Stimulated activated CD4-positive, alpha-beta T cell treated with anti-CD3 and anti-CD28 coated beads, TNF-alpha, amount 100 ng/mL, for 48 hours (primary cell): ENCODE measurements around the gene NTN3.

Source experiments
- DNase-seq, 3 donors: peaks; one replicate each; pipeline ENCODE4 v3.0.0-alpha.2; 2020; ENCODE audit warnings: low read depth in 3 of 3

NTN3 gene

DNA sequence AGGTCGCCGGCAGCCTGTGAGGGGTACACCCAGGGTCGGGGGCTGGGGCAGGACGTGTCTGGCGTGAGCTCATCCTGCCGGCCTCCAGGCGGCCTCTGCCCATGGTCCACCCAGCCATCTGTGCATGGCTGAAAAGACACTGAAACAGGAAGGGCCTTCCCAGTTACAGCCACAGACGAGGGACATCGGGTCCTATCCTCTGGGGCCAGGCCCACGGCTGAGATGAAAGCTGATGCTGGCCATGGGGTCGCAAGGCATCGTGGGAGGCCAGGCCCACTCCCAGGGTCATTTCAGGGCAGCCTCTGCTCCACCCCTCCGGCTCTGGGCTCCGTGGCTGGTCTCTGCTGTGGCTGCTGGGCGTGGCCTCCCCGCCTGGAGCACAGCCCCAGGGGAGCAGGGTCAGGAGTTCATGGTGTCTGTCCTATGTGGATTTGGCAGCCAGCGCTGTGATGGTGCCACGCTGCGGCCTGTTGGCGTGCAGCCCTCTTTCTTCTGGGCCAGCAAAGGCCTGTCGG is 26.1 kb downstream of the NTN3 start:
- no peak for DNase-seq

DNA sequence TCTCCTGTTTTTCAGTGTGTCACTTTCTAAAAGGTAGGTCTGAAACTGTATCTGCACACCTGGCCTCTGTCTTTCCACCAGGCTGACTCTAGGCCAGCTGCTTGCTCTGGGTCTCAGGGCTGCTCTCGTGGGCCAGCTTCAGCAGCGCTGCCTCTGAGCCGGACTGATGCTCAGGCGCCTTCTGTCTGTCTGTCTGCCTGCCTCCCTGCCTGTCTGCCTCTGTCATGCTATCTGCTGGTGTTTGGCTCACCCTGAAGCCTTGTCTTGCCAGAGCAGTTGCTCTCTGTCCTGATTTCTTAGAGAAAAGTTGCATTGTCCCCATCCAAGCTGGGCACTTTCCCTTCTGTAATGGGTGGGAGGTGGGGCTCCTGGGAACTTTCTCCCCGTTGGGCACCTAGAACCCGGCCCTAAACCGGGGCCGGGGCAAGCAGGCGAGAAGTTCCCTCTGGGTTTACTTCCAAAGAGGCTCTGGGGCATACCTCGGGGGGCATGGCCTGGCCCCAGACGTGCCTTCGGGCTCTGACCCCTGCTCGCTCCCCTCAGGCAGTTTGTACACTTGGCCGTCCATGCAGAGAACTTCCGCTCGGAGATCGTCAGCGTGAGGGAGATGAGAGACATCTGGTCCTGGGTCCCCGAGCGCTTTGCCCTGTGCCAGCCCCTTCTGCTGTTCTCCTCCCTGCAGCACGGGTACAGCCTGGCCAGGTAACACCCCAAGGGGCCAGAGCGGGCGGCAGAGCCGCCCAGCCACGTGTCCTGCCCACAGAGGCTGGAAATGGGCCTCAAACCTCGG is 26.8 kb downstream of the NTN3 start:
- DNase-seq: no peak

DNA sequence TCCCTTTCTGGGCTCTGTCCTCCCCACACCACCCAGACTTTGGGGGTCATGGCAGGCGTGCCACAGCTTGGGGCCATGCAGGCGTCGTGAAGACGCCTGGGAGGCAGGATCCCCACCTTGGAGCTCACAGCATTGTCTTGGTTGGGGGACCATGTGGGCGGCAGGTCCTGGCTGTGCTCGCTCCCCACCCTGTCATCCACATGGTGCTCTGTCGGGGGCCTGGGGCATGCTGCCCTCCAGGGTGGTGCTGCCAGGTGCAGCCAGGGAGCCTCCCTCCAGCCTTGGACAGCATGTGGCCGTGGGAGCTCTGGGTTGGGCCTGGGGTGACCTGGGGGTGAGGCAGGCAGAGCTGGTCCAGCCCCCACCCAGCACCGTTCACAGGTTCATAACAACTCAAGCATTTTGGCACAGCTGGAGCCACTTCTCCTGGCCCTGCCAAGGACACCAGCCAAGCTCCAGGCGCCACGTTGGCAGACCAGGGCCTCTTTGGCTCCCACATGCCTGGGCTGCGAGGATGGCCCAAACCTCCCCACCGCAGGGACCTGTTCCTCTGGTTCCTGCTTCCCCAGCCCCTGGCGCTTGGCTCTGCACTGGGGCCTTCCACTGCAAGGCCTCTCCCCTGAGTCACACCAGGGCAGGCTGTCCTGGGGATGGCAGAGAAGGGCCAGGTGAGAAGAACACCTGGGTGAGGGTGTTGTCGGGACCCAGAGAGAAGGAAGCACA is 27.6 kb downstream of the NTN3 start:
- no peak for DNase-seq

DNA sequence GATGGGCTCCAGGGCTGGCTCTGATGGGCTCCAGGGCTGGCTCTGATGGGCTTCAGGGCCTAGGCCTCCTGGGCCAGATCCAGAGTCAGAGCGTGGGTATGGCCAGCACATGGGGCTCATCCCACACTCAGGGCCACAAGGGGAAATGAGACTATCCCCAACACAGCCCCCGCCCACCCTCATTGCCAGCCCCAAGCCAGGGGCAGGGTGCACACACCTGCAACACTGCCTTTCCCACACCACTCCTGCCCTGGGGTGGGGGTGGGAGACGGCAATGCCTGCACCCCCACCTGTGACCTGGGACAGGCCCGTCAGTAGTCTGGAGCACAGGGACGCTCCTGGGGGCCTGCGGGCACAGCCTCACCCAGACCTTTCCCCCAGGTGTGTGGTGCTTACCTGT is 28.4 kb downstream of the NTN3 start:
- DNase-seq: no peak

DNA sequence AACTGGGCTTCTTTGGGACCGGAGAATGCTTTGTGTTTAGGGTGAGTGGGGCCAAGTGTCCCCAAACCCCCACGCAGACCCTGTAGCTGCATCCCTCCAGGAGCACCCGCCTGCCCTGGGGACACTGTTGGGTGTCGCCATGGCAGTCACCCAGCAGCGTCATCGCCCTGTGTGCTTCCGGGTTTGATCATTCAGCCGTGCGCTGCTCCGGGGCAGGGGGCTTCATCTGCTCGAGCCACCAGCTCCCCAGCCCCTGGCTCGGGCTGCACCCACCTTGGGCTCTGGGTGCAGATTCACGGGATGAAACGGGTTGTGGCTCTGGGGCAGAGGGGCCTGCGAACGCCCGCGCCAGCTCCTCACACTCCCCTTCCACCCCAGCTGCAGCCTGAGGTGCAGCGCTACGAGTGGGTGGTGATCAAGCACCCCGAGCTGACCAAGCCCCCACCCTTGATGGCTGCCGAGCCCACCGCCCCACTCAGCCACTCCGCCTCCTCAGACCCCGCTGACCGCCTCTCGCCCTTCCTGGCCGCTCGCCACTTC is 28.9 kb downstream of the NTN3 start:
- DNase-seq: no peak

DNA sequence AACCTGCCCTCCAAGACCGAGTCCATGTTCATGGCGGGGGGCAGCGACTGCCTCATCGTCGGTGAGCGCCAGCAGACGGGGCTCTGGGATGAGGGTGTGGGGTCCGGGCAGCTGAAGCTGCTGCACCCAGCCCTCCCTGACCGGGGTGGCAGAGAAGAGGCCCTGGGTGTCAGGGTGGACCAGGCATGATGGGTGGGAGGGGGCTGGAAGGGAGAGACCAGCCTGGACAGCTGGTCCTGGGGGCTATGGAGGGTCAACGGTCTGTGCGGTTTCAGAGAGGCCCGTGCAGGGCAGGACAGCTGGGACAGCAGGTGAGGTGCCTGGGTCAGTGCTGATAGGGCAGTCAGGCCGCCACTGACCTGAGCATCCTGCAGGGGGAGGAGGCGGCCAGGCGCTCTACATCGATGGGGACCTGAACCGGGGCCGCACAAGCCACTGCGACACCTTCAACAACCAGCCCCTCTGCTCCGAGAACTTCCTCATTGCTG is 29.4 kb downstream of the NTN3 start:
- DNase-seq: no peak

DNA sequence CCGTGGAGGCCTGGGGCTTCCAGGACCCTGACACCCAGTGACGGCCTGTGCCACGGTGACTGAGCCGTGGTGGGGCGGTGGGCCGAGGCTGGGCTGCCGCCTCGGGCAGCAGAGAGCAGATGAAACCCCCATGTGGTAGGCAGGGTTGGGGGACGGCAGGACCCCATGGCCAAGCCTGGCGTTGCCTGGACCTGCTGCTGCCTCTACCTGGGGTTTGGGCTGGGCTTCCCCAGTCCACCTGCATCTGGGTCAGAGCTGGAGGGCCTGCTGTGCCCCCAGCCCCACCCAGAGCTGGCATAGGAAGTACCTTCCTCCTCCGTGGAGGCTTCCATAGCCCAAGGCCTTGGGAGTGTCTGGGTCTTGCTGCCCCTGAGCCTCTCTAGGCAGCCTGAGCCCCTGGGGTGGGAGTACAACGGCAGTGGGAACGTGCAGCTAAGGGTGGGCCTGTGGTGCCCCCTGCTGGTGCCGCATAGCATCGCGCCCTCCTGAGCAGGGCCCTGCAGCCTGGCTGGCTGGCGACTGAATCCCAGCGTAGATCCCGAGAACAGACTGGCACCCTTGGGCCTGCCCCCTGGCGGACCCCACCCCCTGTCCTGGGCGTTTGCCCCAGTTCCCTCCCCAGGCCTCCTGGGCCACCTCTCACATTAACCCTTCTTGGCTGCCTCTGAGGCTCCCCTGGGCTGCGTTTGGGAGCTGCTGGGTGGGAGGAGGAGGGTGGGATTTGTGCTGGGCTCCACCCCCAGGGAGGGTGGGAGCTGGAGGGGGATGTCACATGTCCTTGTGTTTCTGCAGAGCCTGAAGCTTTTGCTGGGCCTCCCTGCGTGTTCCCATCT is 30.0 kb downstream of the NTN3 start:
- DNase-seq: peak; percentile 61 to 67 (median 65)

DNA sequence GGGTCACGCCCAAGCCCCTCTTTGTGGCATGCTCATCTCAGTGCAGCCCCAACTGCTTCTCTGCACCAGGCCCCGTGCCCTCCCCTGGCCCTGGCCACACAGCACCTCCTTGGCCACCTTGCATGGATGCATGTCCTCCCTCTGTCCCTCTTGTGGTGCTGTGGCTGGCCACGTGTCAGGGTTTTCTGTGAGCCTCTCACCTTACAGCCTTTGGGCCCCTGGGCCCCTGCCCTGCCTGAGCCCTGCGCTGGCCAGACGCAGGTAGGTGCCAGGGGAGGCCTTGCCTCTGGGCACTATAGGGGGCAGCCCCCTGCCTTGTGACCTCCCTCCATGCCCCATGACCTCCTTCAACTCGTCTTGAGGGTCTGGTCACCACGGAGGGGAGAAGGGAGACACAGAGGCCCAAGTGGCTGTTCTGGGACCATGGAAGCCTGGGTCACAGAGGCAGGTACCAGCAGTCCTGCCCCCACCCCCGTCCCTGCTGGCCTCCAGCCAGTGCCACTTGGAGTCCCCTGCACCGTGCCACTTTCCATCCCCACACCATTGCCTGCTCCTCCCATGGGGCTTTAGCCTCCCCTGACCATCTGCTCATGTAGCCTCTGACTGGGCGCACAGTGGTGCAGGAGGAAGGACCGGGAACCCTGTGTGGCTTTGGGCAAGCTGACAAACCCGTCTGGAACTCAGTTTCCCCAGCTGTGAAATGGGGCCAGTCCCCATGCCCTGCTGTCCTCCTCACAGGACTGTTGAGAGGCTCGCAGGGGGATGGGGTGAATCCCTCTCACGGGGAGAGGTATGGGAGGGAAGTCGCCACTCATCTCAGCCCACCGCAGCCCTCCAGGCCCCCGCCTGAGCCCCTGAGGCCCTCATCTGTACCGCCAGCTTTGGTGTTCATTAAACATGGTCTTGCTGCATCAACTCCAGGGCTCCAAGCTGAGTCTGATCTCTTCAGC is 31.1 kb downstream of the NTN3 start:
- no peak for DNase-seq

DNA sequence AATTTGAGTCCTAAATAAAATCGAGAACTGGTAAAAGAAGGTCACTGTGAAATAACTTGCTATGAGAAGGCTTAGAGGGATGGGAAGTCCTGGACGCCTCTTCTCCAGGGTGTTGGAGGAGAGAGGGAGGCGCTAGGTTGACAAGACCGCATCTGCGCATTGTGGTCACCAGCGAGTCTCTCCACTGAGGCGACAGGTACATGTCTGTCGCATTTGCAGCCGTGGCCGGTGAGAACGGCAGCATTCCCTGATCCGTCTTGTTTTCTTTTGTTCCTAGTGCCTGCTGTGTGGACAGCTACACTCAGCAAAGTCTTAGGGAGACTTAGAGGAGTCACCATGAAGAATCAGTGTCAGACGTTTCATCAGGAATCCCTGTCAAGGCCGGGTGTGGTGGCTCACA is 34.6 kb downstream of the NTN3 start:
- no peak for DNase-seq

DNA sequence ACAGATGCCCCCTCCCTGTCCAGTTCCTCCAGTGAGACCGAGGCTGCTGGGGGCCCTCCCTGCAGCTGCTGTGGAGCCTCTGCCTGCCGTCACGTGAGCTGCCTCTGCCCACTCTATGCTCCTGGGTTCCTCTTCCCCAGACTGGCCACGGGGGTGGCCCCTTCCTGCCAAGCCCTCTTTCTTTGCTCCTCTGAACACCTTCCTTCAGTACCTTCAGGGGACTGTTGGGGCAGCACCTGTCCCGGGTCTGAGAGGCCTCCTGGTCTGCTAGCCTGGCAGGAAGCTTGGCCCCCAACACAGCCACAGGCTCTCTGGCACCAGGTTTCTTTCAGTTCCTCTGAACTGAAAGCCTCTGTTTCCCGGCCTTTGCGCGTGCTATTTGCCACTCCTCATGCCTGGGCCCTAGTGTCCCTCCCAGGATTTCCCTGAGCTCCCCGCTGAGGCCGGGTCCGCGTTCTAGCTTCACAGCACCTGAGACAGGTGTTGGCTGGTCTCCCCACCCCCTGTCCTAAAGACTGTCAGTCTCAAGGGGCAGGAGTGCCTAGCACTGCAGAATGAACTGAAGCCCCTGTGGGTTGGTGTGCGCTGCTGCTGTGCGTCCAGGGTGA is 36.1 kb downstream of the NTN3 start:
- DNase-seq: no peak

DNA sequence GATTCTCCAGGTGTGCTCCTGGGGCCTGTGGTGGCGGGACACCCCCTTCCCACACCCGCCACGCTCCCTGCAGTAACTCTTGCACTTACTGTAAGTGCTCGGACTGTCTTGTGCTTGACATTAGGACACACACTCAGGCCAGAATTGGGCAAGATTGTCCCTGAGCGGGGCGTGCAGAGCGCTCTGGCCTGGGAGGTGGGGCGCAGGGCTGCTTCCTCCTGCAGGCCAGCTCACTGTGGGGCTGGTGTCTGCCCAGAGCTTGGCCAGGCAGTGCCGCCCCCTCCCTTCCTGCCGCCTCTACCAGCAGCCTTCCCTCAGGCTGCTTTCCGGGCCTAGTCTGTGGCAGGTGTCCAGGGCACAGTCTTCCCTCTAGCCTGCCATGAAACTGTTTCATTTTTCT is 36.6 kb downstream of the NTN3 start:
- DNase-seq: no peak

DNA sequence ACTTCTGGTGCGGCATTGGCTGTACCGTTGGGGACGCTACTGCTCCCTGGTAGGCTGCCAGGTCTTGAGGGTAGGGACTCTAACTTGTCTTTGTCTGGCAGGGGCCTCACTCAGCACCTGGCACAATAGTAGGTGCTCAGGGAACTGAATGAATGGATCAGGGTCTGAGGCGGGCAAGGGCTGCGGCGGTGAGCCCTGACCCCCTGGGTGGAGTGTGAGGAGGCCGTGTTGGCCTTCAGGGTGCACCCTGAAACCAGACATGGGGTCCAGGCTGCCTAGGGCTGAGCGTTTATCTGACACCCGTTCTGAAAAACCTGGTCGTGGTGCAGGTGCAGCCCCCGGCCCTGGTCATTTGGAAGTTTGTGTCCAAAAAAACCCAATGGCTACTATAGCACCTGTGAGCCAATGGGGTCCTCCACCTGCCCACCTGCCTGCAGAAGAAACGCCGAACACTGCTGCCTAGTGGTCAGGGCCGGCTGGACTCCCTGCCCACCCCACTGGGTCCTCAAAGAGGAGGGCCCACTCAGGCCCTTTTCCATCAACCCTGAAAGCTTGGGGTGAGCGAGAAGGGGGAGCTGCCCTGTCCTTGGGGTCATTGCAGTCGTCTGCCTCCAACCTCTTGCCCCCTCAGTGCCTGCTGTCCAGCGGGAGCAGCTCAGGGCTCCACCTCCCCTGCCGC is 37.8 kb downstream of the NTN3 start:
- DNase-seq: no peak

DNA sequence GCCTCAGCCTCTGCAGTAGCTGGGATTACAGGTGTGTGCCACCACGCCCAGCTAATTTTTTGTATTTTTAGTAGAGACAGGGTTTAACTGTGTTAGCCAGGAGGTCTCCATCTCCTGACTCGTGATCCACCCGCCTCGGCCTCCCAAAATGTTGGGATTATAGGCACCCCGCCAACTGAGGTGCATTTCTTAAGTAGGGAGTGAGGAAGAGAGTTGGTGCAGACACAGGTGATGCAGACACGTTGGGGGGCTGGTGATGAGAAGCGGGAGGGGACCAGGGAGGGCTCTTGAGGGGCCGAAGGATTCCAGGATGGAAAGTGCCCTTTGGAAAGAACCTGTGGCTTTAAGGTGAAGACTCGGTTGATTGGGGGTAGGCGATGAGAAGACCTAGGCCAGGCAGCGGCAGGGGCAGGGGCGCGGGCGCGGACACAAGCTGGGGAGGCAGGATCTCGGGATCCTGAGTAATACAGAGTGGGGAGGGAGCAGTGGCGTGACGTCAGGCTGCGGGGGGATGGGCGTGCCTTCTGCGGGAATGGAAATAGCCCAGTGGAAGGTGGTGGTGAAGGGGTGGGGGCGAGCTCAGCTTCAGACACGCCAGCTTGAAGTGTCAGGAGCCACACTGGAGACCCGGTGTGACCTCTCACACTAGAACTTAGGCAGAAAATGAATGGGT is 40.2 kb downstream of the NTN3 start:
- no peak for DNase-seq

DNA sequence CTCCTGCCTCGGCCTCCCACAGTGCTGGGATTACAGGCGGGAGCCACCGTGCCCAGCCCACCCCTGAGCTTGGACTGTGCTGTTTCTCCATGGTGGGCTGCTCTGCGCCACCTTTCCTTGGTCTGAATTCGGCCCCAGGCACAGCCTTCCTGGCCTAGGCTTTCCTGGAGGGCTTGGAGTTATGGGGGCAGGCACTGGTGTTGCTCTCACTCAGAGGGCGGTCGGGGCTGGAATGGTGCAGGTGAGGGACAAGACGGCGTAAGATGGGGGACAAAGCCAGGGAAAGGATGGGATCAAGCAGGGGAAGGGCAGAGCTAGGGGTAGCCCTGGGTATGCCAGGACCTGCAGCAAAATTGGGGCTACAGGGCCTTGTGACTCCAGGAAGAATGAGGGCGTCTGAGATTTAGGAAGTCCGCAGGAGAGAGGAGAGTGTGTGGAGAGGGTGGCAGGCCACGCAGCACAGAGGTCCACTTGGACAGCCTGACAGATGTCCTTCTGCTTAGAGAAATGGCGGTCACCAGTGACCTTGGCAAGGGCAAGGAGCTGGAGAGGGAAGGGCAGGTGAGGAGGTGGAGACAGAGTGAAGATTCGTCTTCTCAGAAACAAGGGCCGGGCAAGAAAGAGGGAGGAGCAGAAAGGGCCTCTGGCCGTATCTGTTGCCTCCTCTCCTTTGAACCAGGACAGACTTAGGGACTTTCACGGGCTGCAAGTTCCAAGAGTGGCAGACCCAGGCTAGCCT is 41.1 kb downstream of the NTN3 start:
- no peak for DNase-seq

DNA sequence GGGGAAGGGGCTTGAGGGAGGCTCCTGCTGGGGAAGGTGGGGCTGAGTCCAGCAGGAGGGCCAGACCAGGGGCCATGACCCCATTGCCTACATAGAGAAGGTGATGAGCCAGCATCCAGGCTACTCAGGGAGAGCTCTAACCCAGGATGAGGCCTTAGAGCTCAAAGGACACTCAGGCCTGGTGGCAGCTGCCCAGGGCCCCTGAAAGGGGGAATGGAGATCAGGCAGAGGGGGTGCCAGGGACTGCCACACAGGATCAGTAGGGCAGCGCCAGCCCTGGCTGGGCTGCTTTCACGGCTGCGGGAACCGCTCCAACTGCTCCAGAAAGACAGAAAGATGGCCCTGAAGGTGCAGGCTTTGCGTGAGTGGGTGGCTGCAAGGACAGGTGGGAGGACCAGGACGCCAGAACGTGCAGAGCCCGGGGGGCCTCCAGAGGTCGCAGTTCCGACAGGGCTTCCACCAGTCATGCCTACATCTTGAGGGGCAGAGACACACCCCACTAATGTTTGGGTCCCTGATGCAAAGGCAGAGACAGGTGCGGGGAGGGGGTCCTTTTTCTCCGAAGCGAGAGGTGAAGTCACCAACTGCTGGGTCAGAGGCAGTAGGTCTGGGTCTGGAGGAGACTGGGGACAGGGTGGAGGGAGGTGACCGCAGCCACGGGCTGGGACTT is 41.8 kb downstream of the NTN3 start:
- no peak for DNase-seq

DNA sequence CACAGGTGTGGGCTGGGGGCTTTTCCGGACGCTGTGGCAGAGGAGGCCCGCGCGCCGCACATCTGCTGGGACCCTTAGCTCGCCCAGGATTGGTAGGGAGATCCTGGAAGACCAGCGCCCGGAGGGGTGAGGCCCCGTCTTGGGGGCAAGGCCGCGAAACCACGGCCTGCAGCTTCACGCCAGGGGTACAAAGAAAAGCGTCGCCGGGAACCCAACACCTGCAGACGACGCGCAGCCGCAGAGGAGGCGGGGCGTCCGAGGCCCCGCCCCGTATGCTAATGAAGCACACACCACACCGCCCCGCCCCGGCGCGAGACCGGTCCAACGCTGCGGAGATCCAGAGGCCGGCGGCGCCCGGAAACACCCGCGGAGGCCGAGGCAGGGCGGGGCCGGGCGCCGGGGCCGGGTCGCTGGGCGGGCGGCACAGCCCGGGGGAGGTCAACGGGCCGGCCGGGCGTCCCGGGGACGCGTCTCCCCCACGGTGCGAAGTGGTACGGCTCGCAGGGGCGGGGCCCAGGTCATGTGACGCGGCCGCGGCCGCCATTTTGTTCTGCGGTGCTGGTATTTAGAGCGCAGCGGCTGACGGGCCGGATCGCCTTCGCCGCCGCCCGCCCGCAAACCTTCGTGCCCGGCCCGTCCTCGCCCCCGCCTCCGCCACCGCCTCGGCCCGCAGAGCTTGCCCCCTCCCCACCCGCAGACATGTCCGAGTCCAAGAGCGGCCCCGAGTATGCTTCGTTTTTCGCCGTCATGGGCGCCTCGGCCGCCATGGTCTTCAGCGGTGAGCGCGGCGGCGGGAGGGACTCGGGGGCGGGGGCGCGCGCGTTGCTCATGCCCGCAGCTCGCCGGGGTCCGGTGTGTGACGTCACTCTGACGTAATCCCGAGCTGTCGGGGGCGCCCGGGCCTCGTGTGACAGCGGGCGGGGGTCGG is 42.6 kb downstream of the NTN3 start, which contains the start of gene ATP6V0C:
ATP6V0C (plus strand) TSS at position 548 of the 928 bp plus-strand sequence; CDS start at position 700, 152 bp downstream.
- peak; percentile 76 to 88 (median 77) for DNase-seq
